Ovary (tissue), 9 donors: ENCODE data around the gene PARD3. TPM values are rescaled to one million over a fixed set of nuclear protein-coding genes. Genes with fewer than 3 reads are reported as not detected.

Source experiments
- DNase-seq, 5 donors: peaks; one replicate each; pipeline ENCODE4 v3.0.0-alpha.2; 2019 to 2020
- H3K27ac ChIP-seq, 2 donors: fragments of 200-600 bp; one replicate each; pipeline versions ENCODE4 v1.5.1 to v1.8.0; 2019 to 2022
- H3K27me3 ChIP-seq: fragments of 200-600 bp; one replicate; pipeline ENCODE4 v1.8.0; 2022
- H3K36me3 ChIP-seq: fragments of 200-600 bp; sonication (generic); one replicate; pipeline ENCODE4 v1.5.1; 2019
- H3K4me1 ChIP-seq: one replicate; pipeline ENCODE4 v1.8.1; 2013; ENCODE audit warnings: mild to moderate bottlenecking, moderate library complexity; ENCODE audit not compliant: insufficient read depth
- H3K4me3 ChIP-seq: fragments of 200-600 bp; sonication (generic); one replicate; pipeline ENCODE4 v1.5.1; 2017
- H3K9me3 ChIP-seq, 2 donors: fragments of 200-600 bp in 1 of 2; sonication (generic) in 1 of 2; one replicate each; pipeline versions ENCODE4 v1.5.1 to v1.8.1; 2013 to 2019; ENCODE audit warnings: mild to moderate bottlenecking in 1 of 2, moderate library complexity in 1 of 2
- CTCF ChIP-seq, 3 donors: fragments of 450-650 bp in 2 of 3; fragments of 200-600 bp in 1 of 3; IDR thresholded peaks; one replicate each; pipeline versions ENCODE4 v1.5.1 to v1.8.0; 2016 to 2022; ENCODE audit warnings: antibody characterized with exemption in 3 of 3, mild to moderate bottlenecking in 1 of 3
- EP300 ChIP-seq: sonication (generic); formaldehyde crosslinking; IDR thresholded peaks from one replicate; pipeline ENCODE4 v1.6.1; 2017; ENCODE audit warnings: antibody characterized with exemption
- POLR2A ChIP-seq: fragments of 450-650 bp; IDR thresholded peaks from one replicate; pipeline ENCODE4 v1.6.1; 2017; ENCODE audit warnings: antibody characterized with exemption, mild to moderate bottlenecking, moderate library complexity
- WGBS, 3 donors: extraction: QIAGEN DNeasy Blood & Tissue Kit in 1 of 3; methylation state at CpG; one replicate each; pipeline versions ENCODE4 v1.1.5 to v1.1.7; 2013 to 2017; 5-methylcytosine and 5-hydroxymethylcytosine counted together
- intact Hi-C, 4 donors: fragments of 100-400 bp; cut with DNase I; formaldehyde crosslinking; loops; one replicate each; pipeline versions ENCODE4 v1.11.0 to v1.15.1; 2022 to 2023
- polyA plus RNA-seq, 2 donors: library from polyadenylated mRNA; stranded (reverse); fragments of 200-250 nt in 1 of 2; fragments of 350-450 nt in 1 of 2; fragmentation: Illumina TruSeq in 1 of 2; extraction: RNeasy Lipid Tissue Mini Kit (QIAGEN cat#74804) in 1 of 2; gene quantifications; one replicate each; pipeline ENCODE4 v1.2.3, GENCODE V29; 2013 to 2014
- total RNA-seq, 7 donors: library from RNA; depleted of rRNA in 2 of 7; stranded (reverse); fragments of >200 nt in 2 of 7; fragmentation: NEBNext Ultra II Directional in 3 of 7; extraction: Animal tissue kit (Norgen Biotek cat#: 25700) in 3 of 7; gene quantifications; one replicate each; pipeline versions ENCODE4 v1.1.0 to v1.2.4, GENCODE V29; 2016 to 2023
- donor health status: DM: no; HTN: no; CAD: no; lungs with moderate emphysema.
- donor health status: DM: no; HTN: no; CAD: no.
- donor health status: Bipolar disorder and iron deficiency.
- donor health status: DM: yes; HTN: yes; CAD: no.
- donor health status: DM: no; HTN: no; CAD: no.
- donor health status: DM: yes; HTN: yes; CAD: no.

PARD3 gene
- total and polyA plus RNA-seq, 9 donors, result 31.8 to 92.3 (median 67.1) TPM

GRCh38 chr10:34838366-34838900 is 23.3 kb upstream of the PARD3 start:
- no peaks in the 10 kb centered on the region for H3K9me3 ChIP-seq
- 80 to 91% (median 83%) methylated on average over 5 of the region's 5 CpGs for WGBS, 3 donors
- intact Hi-C loops, result no loop called here
- H3K36me3 ChIP-seq, result no peaks in the 10 kb centered on the region
- H3K27me3 ChIP-seq, result no peaks in the 10 kb centered on the region
- no peak overlapping the region for H3K4me3 ChIP-seq
- H3K27ac ChIP-seq, result no peak overlapping the region
- no peaks in the 10 kb centered on the region for H3K4me1 ChIP-seq
- TF ChIP-seq CTCF (IDR thresholded peaks at IDR 0.05), result no peak
- TF ChIP-seq EP300, result no peak
- TF ChIP-seq POLR2A, result no peak
- peak in 1 of 5 donors; percentile 7 for DNase-seq

GRCh38 chr10:34835908-34836508 is 20.9 kb upstream of the PARD3 start:
- Histone ChIP-seq H3K9me3 (no peaks in the 10 kb centered on the region), H3K4me3 (no peak overlapping the region), H3K36me3 (no peaks in the 10 kb centered on the region), H3K27ac (no peak overlapping the region), H3K27me3 (no peaks in the 10 kb centered on the region), H3K4me1 (no peaks in the 10 kb centered on the region)
- no peak for TF ChIP-seq CTCF (IDR thresholded peaks at IDR 0.05)
- TF ChIP-seq EP300, result no peak
- no peak for TF ChIP-seq POLR2A
- WGBS, 3 donors, result 92 to 95% (median 93%) methylated on average over 8 of the region's 8 CpGs
- DNase-seq, result no peak
- intact Hi-C loops, result no loop called here

- Histone ChIP-seq H3K4me3 (no peak overlapping the region), H3K27ac (no peak overlapping the region), H3K27me3 (no peaks in the 10 kb centered on the region), H3K36me3 (no peaks in the 10 kb centered on the region), H3K9me3 (no peaks in the 10 kb centered on the region), H3K4me1 (no peaks in the 10 kb centered on the region)
- intact Hi-C loops, result no loop called here
- WGBS, 3 donors, result 86 to 90% (median 88%) methylated on average over 5 of the region's 5 CpGs
- no peak for TF ChIP-seq POLR2A
- TF ChIP-seq CTCF (IDR thresholded peaks at IDR 0.05), result no peak
- no peak for TF ChIP-seq EP300
- no peak for DNase-seq
These were observed 19.2 kb upstream of the PARD3 start for GRCh38 chr10:34834274-34834673.

GRCh38 chr10:34830217-34830822 is 15.2 kb upstream of the PARD3 start:
- Histone ChIP-seq H3K27ac (no peak overlapping the region), H3K9me3 (no peaks in the 10 kb centered on the region), H3K4me1 (no peaks in the 10 kb centered on the region), H3K27me3 (no peaks in the 10 kb centered on the region), H3K4me3 (no peak overlapping the region), H3K36me3 (no peaks in the 10 kb centered on the region)
- no peak for DNase-seq
- TF ChIP-seq CTCF (IDR thresholded peaks at IDR 0.05) (no peak), EP300 (no peak), POLR2A (no peak)
- 3 to 7% (median 6%) methylated on average over 13 of the region's 13 CpGs for WGBS, 3 donors
- intact Hi-C loops, result no loop called here
